Fibroblast of the aortic adventitia (primary cell): ENCODE results near the gene MEGF9. TPM values are rescaled to one million over a fixed set of nuclear protein-coding genes. Genes with fewer than 3 reads are reported as not detected.

Experiments used
- DNase-seq: peaks from one replicate; pipeline ENCODE4 v3.0.0-alpha.2; 2010; ENCODE audit warnings: low read depth
- H3K4me3 ChIP-seq: 2 replicates; pipeline ENCODE4 v1.5.1; 2011; ENCODE audit warnings: low read depth, mild to moderate bottlenecking, control low read depth, low read length, moderate library complexity
- CTCF ChIP-seq: IDR thresholded peaks from 2 replicates; pipeline ENCODE4 v1.5.1; 2011; ENCODE audit warnings: mild to moderate bottlenecking, low read length, control low read depth, inconsistent platforms; ENCODE audit not compliant: insufficient read depth
- total RNA-seq: library from RNA; depleted of rRNA; stranded (reverse); fragments of >200 nt; gene quantifications from 2 replicates; pipeline ENCODE4 v1.2.3, GENCODE V29; 2012; ENCODE audit warnings: low replicate concordance

Gene MEGF9
- total RNA-seq, 1 donor: 14.1 TPM

GRCh38 chr9:120694559-120694958 is 19.7 kb downstream of the MEGF9 start:
- no peak for TF ChIP-seq CTCF
- DNase-seq: no peak

GRCh38 chr9:120693700-120694008 is 20.6 kb downstream of the MEGF9 start:
- DNase-seq: no peak
- no peak for TF ChIP-seq CTCF
- H3K4me3 ChIP-seq: no peak overlapping the region

More at GRCh38 chr9:120694559-120694958, 19.7 kb downstream of the MEGF9 start:
- H3K4me3 ChIP-seq: no peak overlapping the region

- no peak for TF ChIP-seq CTCF
- peak; percentile 74 for DNase-seq
- H3K4me3 ChIP-seq: no peak overlapping the region
Measured at GRCh38 chr9:120692901-120693699, 21.2 kb downstream of the MEGF9 start.

GRCh38 chr9:120690372-120690771 is 23.9 kb downstream of the MEGF9 start:
- no peak for DNase-seq
- TF ChIP-seq CTCF: no peak
- H3K4me3 ChIP-seq: no peak overlapping the region

- no peak overlapping the region for H3K4me3 ChIP-seq
- TF ChIP-seq CTCF: no peak
- DNase-seq: peak; percentile 41
Measured at GRCh38 chr9:120689860-120690259, 24.4 kb downstream of the MEGF9 start.

- H3K4me3 ChIP-seq: no peak overlapping the region
- DNase-seq: no peak
- no peak for TF ChIP-seq CTCF
Measured at GRCh38 chr9:120688758-120689157, 25.5 kb downstream of the MEGF9 start.

- H3K4me3 ChIP-seq: no peak overlapping the region
- no peak for TF ChIP-seq CTCF
Measured at GRCh38 chr9:120683150-120683549, 31.1 kb downstream of the MEGF9 start.

More at GRCh38 chr9:120683150-120683549, 31.1 kb downstream of the MEGF9 start:
- no peak for DNase-seq
